ENCODE results near the gene OPA1. TPM values are rescaled to one million over a fixed set of nuclear protein-coding genes. Genes with fewer than 3 reads are reported as not detected.

The OPA1 gene
- polyA plus RNA-seq, 4 donors = 22.3 to 42.2 (median 28.1) TPM

DNA sequence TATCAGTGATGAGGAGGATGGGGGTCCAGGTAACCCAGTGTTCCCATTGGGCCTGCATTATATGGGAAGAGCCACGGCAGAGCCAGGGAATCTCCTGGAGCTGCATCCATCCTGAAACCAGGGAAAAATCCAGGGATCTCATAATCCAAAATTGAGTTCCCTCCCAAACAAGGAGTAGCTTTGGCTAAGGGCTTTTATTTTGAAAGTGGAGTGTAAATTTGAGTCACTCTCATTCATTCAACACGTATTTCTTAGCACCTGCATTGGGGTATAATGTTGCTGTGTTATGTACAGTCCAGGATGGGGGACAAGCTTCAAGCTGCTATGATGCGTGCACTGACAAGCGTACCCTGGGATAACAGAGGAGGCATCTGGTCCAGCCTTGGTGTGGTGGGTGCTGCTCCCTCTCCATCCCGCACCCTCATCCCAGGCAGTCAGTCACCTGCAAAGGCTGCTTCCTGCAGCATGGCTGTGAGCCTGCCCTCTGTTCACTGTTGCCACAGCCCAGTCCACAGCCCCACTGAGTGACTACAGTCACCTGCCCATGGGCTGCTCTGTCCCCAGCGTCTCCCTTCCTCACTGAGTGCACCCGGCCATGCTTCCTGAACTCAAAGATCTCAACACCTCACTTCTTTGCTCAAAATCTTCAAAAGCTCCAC is 135.6 kb downstream of the OPA1 start:
- no peak overlapping the region for H3K4me3 ChIP-seq (ENCODE audit: low read depth in 1 of 3, low read length in 3 of 3)
- H3K4me1 ChIP-seq (ENCODE audit: control insufficient read depth in 3 of 3, insufficient read depth in 2 of 3, low read depth in 1 of 3, low read length in 2 of 3) = peaks cover 0 to 17% (median 0%) of the 10 kb centered on the region in 3 donors
- H3K36me3 ChIP-seq (ENCODE audit: control insufficient read depth in 3 of 3, insufficient read depth in 2 of 3, low read depth in 1 of 3, low read length in 3 of 3) = no peaks in the 10 kb centered on the region
- FAIRE-seq (no peak), DNase-seq (no peak)
- 88 to 90% (median 90%) methylated on average over 7 of the region's 7 CpGs for WGBS, 3 donors
- H3K27me3 ChIP-seq (ENCODE audit: control insufficient read depth in 3 of 3, insufficient read depth in 3 of 3, low read length in 3 of 3) = no peaks in the 10 kb centered on the region
- no peak overlapping the region for H3K27ac ChIP-seq (ENCODE audit: low read depth in 1 of 3, low read length in 2 of 3)
- H3K9me3 ChIP-seq (ENCODE audit: control insufficient read depth in 2 of 2, insufficient read depth in 1 of 2, low read depth in 1 of 2, low read length in 1 of 2) = no peaks in the 10 kb centered on the region

DNA sequence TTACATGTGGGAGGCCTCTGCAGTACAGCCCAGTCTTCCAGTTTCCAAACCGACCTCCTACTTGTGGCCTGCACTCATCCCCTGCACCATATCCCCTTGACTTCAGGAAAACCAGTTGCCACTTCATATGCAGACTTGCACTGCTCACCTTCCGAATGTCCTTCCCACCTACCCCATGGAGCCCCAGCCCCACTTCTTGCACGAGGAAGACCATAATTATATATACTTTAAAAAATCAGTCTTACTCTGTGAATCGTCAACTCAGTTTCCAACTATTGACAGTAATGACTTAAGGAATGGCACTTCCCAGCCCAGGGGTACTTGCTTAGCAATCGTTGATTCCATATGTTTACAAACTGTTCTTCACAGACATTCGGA is 136.1 kb downstream of the OPA1 start:
- FAIRE-seq (no peak), DNase-seq (no peak)
- Histone ChIP-seq H3K27ac (ENCODE audit: low read depth in 1 of 3, low read length in 2 of 3) (no peak overlapping the region), H3K27me3 (ENCODE audit: control insufficient read depth in 3 of 3, insufficient read depth in 3 of 3, low read length in 3 of 3) (no peaks in the 10 kb centered on the region), H3K4me3 (ENCODE audit: low read depth in 1 of 3, low read length in 3 of 3) (no peak overlapping the region), H3K9me3 (ENCODE audit: control insufficient read depth in 2 of 2, insufficient read depth in 1 of 2, low read depth in 1 of 2, low read length in 1 of 2) (no peaks in the 10 kb centered on the region), H3K4me1 (ENCODE audit: control insufficient read depth in 3 of 3, insufficient read depth in 2 of 3, low read depth in 1 of 3, low read length in 2 of 3) (peaks cover 0 to 17% (median 0%) of the 10 kb centered on the region in 3 donors), H3K36me3 (ENCODE audit: control insufficient read depth in 3 of 3, insufficient read depth in 2 of 3, low read depth in 1 of 3, low read length in 3 of 3) (no peaks in the 10 kb centered on the region)
- 79 to 81% (median 80%) methylated on average over 6 of the region's 6 CpGs for WGBS, 3 donors

DNA sequence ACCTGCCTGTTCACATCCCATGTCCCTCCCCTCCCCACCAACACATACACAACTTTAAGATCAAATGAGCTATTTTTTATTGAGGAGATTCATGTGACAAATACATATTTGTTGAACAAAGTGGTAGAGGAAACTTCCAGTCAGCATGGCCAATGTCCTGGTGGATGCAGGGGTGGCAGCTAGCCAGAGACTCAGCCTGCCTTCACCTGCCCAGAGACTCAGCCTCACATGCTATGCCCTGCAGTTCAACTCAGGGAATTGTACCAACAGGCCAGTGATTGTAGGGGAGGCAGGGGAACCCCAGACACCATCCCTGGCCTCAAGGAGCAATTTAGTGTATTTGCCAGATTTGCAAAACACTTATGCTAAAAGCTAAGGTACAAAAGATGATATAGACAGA is 136.6 kb downstream of the OPA1 start:
- DNase-seq = no peak

DNA sequence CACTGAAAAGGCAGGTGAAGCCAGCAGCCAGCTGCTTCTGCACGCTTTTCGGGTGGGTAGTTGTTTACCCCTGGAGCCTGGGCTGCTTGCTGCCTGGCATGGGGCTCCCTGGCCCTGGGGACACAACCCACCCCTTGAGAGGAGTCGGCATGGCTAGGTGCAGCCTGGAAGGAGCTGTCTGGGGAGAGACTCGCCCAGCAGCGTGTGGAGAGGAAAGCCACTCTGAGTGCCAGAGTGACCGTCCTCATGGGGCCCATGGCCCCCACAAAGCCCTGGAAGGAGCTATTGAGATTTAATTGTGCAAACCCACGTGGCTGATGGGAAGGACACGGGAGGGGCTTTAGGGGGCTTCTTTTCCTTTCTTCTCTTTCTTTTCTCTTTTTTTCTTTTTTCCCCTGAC is 137.5 kb downstream of the OPA1 start:
- H3K27me3 ChIP-seq (ENCODE audit: control insufficient read depth in 3 of 3, insufficient read depth in 3 of 3, low read length in 3 of 3) = no peaks in the 10 kb centered on the region
- WGBS, 3 donors = 75 to 84% (median 84%) methylated on average over 8 of the region's 8 CpGs
- no peak for DNase-seq
- H3K9me3 ChIP-seq (ENCODE audit: control insufficient read depth in 2 of 2, insufficient read depth in 1 of 2, low read depth in 1 of 2, low read length in 1 of 2) = no peaks in the 10 kb centered on the region
- H3K36me3 ChIP-seq (ENCODE audit: control insufficient read depth in 3 of 3, insufficient read depth in 2 of 3, low read depth in 1 of 3, low read length in 3 of 3) = no peaks in the 10 kb centered on the region
- H3K4me1 ChIP-seq (ENCODE audit: control insufficient read depth in 3 of 3, insufficient read depth in 2 of 3, low read depth in 1 of 3, low read length in 2 of 3) = peaks cover 0 to 17% (median 0%) of the 10 kb centered on the region in 3 donors
- no peak overlapping the region for H3K27ac ChIP-seq (ENCODE audit: low read depth in 1 of 3, low read length in 2 of 3)
- FAIRE-seq = no peak
- H3K4me3 ChIP-seq (ENCODE audit: low read depth in 1 of 3, low read length in 3 of 3) = no peak overlapping the region

More for the DNA sequence above, 136.6 kb downstream of the OPA1 start:
- no peaks in the 10 kb centered on the region for H3K36me3 ChIP-seq (ENCODE audit: control insufficient read depth in 3 of 3, insufficient read depth in 2 of 3, low read depth in 1 of 3, low read length in 3 of 3)
- no peak overlapping the region for H3K27ac ChIP-seq (ENCODE audit: low read depth in 1 of 3, low read length in 2 of 3)
- H3K4me1 ChIP-seq (ENCODE audit: control insufficient read depth in 3 of 3, insufficient read depth in 2 of 3, low read depth in 1 of 3, low read length in 2 of 3) = peaks cover 0 to 17% (median 0%) of the 10 kb centered on the region in 3 donors
- no peaks in the 10 kb centered on the region for H3K27me3 ChIP-seq (ENCODE audit: control insufficient read depth in 3 of 3, insufficient read depth in 3 of 3, low read length in 3 of 3)
- no peak overlapping the region for H3K4me3 ChIP-seq (ENCODE audit: low read depth in 1 of 3, low read length in 3 of 3)
- no peaks in the 10 kb centered on the region for H3K9me3 ChIP-seq (ENCODE audit: control insufficient read depth in 2 of 2, insufficient read depth in 1 of 2, low read depth in 1 of 2, low read length in 1 of 2)
- no peak for FAIRE-seq

DNA sequence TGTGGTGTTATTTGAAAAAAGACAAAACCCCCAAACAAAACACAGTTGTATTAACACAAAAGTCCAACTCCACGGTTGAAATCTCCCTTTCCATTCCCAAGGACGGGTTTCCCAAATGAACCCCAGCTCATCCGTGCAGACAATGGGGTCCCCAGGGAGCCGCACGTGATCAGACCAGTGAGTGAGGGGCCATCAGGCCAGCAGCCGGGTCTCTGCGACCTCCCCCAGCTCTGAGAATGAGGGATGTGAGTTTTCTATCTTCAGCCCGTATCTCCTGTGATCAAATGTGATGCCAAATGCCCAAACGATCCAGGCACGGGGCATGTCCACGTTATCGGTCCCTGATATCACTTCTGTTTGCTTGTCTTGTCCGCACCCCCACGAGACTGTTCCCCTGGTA is 138.0 kb downstream of the OPA1 start:
- H3K36me3 ChIP-seq (ENCODE audit: control insufficient read depth in 3 of 3, insufficient read depth in 2 of 3, low read depth in 1 of 3, low read length in 3 of 3) = no peaks in the 10 kb centered on the region
- FAIRE-seq (no peak), DNase-seq (no peak)
- no peaks in the 10 kb centered on the region for H3K9me3 ChIP-seq (ENCODE audit: control insufficient read depth in 2 of 2, insufficient read depth in 1 of 2, low read depth in 1 of 2, low read length in 1 of 2)
- H3K4me1 ChIP-seq (ENCODE audit: control insufficient read depth in 3 of 3, insufficient read depth in 2 of 3, low read depth in 1 of 3, low read length in 2 of 3) = peaks cover 0 to 17% (median 0%) of the 10 kb centered on the region in 3 donors
- WGBS, 3 donors = 84 to 90% (median 86%) methylated on average over 14 of the region's 14 CpGs
- no peak overlapping the region for H3K4me3 ChIP-seq (ENCODE audit: low read depth in 1 of 3, low read length in 3 of 3)
- H3K27me3 ChIP-seq (ENCODE audit: control insufficient read depth in 3 of 3, insufficient read depth in 3 of 3, low read length in 3 of 3) = no peaks in the 10 kb centered on the region
- no peak overlapping the region for H3K27ac ChIP-seq (ENCODE audit: low read depth in 1 of 3, low read length in 2 of 3)

DNA sequence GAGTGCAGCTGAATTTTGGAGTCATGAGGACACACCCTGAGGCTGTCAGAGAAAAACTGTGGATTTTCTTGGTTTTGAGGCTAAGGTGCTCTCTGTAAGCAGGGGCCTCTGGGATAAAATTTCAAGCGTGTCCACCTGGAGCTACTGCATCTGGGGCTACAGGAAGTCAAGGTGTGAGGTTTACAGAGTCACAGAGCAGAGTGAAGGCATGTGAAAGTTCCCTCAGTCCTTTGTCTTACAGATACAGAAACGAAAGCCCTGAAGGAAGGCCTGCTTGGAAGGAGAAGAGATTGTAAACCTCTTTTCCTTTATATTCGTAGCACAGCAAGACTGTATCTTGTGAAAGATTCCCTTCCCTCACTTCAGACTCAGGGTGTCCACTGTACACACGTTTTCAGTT is 138.6 kb downstream of the OPA1 start:
- no peak for FAIRE-seq
- WGBS, 3 donors = 64 to 74% (median 65%) methylated on average over 4 of the region's 4 CpGs
- peaks cover 0 to 17% (median 0%) of the 10 kb centered on the region in 3 donors for H3K4me1 ChIP-seq (ENCODE audit: control insufficient read depth in 3 of 3, insufficient read depth in 2 of 3, low read depth in 1 of 3, low read length in 2 of 3)

DNA sequence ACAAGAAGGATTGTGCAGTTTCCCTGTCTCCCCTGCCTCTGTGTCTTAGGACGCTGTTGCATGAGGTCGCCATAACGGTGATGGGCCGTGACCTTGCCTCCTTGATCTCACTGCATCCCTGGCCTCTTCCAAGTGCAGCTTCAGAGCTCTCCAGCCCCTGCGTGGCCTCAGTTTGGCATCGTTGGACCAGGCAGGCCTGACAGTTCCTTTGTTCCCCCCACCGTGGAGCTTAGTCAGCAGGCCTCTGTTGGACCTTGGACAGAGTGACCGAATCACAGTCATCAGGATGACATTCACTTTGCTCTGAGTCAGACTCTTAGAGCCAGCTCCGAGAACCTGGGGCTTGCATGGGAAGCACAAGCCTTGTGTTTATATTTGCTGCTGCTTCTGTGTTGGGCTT is 139.4 kb downstream of the OPA1 start:
- DNase-seq (peak; percentile 81 to 91), FAIRE-seq (no peak)
- no peaks in the 10 kb centered on the region for H3K9me3 ChIP-seq (ENCODE audit: control insufficient read depth in 2 of 2, insufficient read depth in 1 of 2, low read depth in 1 of 2, low read length in 1 of 2)
- WGBS, 3 donors = 53 to 74% (median 73%) methylated on average over 9 of the region's 9 CpGs
- peaks cover 0 to 17% (median 0%) of the 10 kb centered on the region in 3 donors for H3K4me1 ChIP-seq (ENCODE audit: control insufficient read depth in 3 of 3, insufficient read depth in 2 of 3, low read depth in 1 of 3, low read length in 2 of 3)
- H3K4me3 ChIP-seq (ENCODE audit: low read depth in 1 of 3, low read length in 3 of 3) = no peak overlapping the region
- no peaks in the 10 kb centered on the region for H3K27me3 ChIP-seq (ENCODE audit: control insufficient read depth in 3 of 3, insufficient read depth in 3 of 3, low read length in 3 of 3)
- H3K27ac ChIP-seq (ENCODE audit: low read depth in 1 of 3, low read length in 2 of 3) = peak overlapping the region in 1 of 3 donors; percentile 80
- no peaks in the 10 kb centered on the region for H3K36me3 ChIP-seq (ENCODE audit: control insufficient read depth in 3 of 3, insufficient read depth in 2 of 3, low read depth in 1 of 3, low read length in 3 of 3)

More for the DNA sequence above, 138.6 kb downstream of the OPA1 start:
- Histone ChIP-seq H3K27ac (ENCODE audit: low read depth in 1 of 3, low read length in 2 of 3) (peak overlapping the region in 1 of 3 donors; percentile 25), H3K9me3 (ENCODE audit: control insufficient read depth in 2 of 2, insufficient read depth in 1 of 2, low read depth in 1 of 2, low read length in 1 of 2) (no peaks in the 10 kb centered on the region), H3K4me3 (ENCODE audit: low read depth in 1 of 3, low read length in 3 of 3) (no peak overlapping the region), H3K27me3 (ENCODE audit: control insufficient read depth in 3 of 3, insufficient read depth in 3 of 3, low read length in 3 of 3) (no peaks in the 10 kb centered on the region), H3K36me3 (ENCODE audit: control insufficient read depth in 3 of 3, insufficient read depth in 2 of 3, low read depth in 1 of 3, low read length in 3 of 3) (no peaks in the 10 kb centered on the region)
- DNase-seq = no peak

DNA sequence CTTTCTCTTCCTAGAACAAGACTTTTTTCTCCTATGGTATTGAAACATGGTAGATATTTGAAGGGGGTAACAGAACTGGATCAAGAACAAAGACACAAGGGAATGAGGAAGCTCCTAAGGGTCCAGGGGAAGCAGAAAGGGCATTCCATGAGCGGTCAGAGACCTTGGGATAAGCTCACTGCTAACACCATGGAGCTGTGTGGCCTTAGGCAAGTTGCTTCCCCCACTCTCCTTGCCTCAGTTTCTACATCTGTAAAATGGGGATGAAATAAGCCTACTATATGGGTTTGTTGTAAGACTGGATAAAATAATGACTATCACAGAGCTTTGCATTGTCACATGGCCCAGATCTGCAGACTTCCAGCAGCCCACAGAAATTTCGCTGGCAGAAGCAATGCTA is 139.8 kb downstream of the OPA1 start:
- Histone ChIP-seq H3K27me3 (ENCODE audit: control insufficient read depth in 3 of 3, insufficient read depth in 3 of 3, low read length in 3 of 3) (no peaks in the 10 kb centered on the region), H3K4me3 (ENCODE audit: low read depth in 1 of 3, low read length in 3 of 3) (no peak overlapping the region), H3K9me3 (ENCODE audit: control insufficient read depth in 2 of 2, insufficient read depth in 1 of 2, low read depth in 1 of 2, low read length in 1 of 2) (no peaks in the 10 kb centered on the region), H3K36me3 (ENCODE audit: control insufficient read depth in 3 of 3, insufficient read depth in 2 of 3, low read depth in 1 of 3, low read length in 3 of 3) (no peaks in the 10 kb centered on the region), H3K4me1 (ENCODE audit: control insufficient read depth in 3 of 3, insufficient read depth in 2 of 3, low read depth in 1 of 3, low read length in 2 of 3) (peaks cover 0 to 17% (median 0%) of the 10 kb centered on the region in 3 donors), H3K27ac (ENCODE audit: low read depth in 1 of 3, low read length in 2 of 3) (peak overlapping the region in 1 of 3 donors; percentile 80)
- no peak for FAIRE-seq
- 76 to 87% (median 87%) methylated on average over 2 of the region's 2 CpGs for WGBS, 3 donors
- DNase-seq = no peak

Measured in small intestine (tissue), 7 donors.